Measurements from ENCODE around the gene GCAT. TPM values are rescaled to one million over a fixed set of nuclear protein-coding genes. Genes with fewer than 3 reads are reported as not detected.
A peak's percentile ranks its signal among the peaks of the same experiment; 100 is the strongest.

The GCAT gene
- total RNA-seq, 1 donor from 2014 or later: 29.1 TPM

- DNase-seq (ENCODE audit: low read depth): no peak
- H3K4me3 ChIP-seq (ENCODE audit: low read depth, low read length): no peak overlapping the region
- TF ChIP-seq CTCF (conservative IDR thresholded peaks at IDR 0.05; ENCODE audit: low read depth, low read length): no peak
Observed at GRCh38 chr22:37803639-37804351, 3.9 kb upstream of the GCAT start.

- H3K4me3 ChIP-seq (ENCODE audit: low read depth, low read length): peak overlapping the region; percentile 81
- DNase-seq (ENCODE audit: low read depth): no peak
- no peak for TF ChIP-seq CTCF (conservative IDR thresholded peaks at IDR 0.05; ENCODE audit: low read depth, low read length)
Observed at GRCh38 chr22:37804352-37804880, 3.3 kb upstream of the GCAT start.

GRCh38 chr22:37804881-37805809 lies 2.6 kb upstream of the GCAT start:
- H3K4me3 ChIP-seq (ENCODE audit: low read depth, low read length): peak overlapping the region; percentile 81
- no peak for DNase-seq (ENCODE audit: low read depth)
- no peak for TF ChIP-seq CTCF (conservative IDR thresholded peaks at IDR 0.05; ENCODE audit: low read depth, low read length)

GRCh38 chr22:37805810-37806277 lies 1.9 kb upstream of the GCAT start:
- no peak for DNase-seq (ENCODE audit: low read depth)
- peak overlapping the region; percentile 81 for H3K4me3 ChIP-seq (ENCODE audit: low read depth, low read length)
- TF ChIP-seq CTCF (conservative IDR thresholded peaks at IDR 0.05; ENCODE audit: low read depth, low read length): no peak

GRCh38 chr22:37806409-37807333 lies 1.1 kb upstream of the GCAT start:
- TF ChIP-seq CTCF (conservative IDR thresholded peaks at IDR 0.05; ENCODE audit: low read depth, low read length): peak; percentile 8
- no peak for DNase-seq (ENCODE audit: low read depth)
- peak overlapping the region; percentile 81 for H3K4me3 ChIP-seq (ENCODE audit: low read depth, low read length)

- peak overlapping the region; percentile 81 for H3K4me3 ChIP-seq (ENCODE audit: low read depth, low read length)
- TF ChIP-seq CTCF (conservative IDR thresholded peaks at IDR 0.05; ENCODE audit: low read depth, low read length): no peak
- DNase-seq (ENCODE audit: low read depth): no peak
Observed at GRCh38 chr22:37808294-37808657, 542 bp downstream of the GCAT start.
